ENCODE measurements around the gene RGPD8. TPM values are rescaled to one million over a fixed set of nuclear protein-coding genes. Genes with fewer than 3 reads are reported as not detected.
"Not testable (repeated sequence)": the region's sequence is repeated elsewhere in the genome, so short reads cannot be mapped to it uniquely, and the experiment has no call there.

The RGPD8 gene
- total and polyA plus RNA-seq, 2 of the 13 experiments (the other 11 are each of a cell fraction or from before 2014, with no cell fraction given) = 2.3 to 12.8 TPM

DNA sequence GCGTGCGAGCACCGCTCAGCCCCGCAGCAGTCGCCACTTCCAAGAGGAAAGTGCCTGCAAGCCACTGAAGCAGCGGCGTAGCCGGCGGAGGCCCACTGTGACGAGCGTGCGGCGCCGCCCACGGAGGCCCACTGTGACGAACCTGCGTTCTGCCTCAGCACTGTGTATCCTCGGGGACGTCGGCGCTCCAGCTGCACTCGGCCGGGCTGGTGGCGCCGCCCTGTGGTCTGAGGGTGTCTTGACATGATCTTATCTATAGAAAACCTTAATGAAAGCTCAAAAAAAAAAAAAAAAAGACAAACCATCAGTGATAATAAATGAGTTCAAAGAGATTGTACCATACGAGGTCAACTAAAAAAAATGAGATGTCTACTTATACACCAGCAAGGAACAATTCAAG lies at the start of gene RGPD8 (continued):
- TF ChIP-seq MED1 (CRISPR knock-in tag; IDR thresholded peaks at IDR 0.05) (0 out of 2 replicates have a peak, but pooled peaks have one; percentile 38), KAT8 (CRISPR knock-in tag; IDR thresholded peaks at IDR 0.05) (peak; percentile 62; the same call in 1 of the 2 replicates), ZFY (CRISPR knock-in tag; IDR thresholded peaks at IDR 0.05) (peak; percentile 83), FOXJ3 (CRISPR knock-in tag; IDR thresholded peaks at IDR 0.05; ENCODE audit: borderline replicate concordance) (0 out of 2 replicates have a peak, but pooled peaks have one; percentile 25), KLF16 (CRISPR knock-in tag; IDR thresholded peaks at IDR 0.05) (peak in 1 of 2 experiments; percentile 56; a peak in 1 of 4 replicates), ZNF12 (CRISPR knock-in tag; IDR thresholded peaks at IDR 0.05) (0 out of 2 replicates have a peak, but pooled peaks have one; percentile 19), NONO (CRISPR knock-in tag; conservative IDR thresholded peaks at IDR 0.05) (0 out of 2 replicates have a peak, but pooled peaks have one; percentile 47), STAG1 (CRISPR knock-in tag; IDR thresholded peaks at IDR 0.05) (peak; percentile 91), RXRB (CRISPR knock-in tag; IDR thresholded peaks at IDR 0.05; ENCODE audit: borderline replicate concordance) (0 out of 2 replicates have a peak, but pooled peaks have one; percentile 30), ZNF431 (CRISPR knock-in tag; IDR thresholded peaks at IDR 0.05; ENCODE audit: borderline replicate concordance, low read depth) (0 out of 2 replicates have a peak, but pooled peaks have one; percentile 52), TOE1 (CRISPR knock-in tag; IDR thresholded peaks at IDR 0.05) (0 out of 2 replicates have a peak, but pooled peaks have one; percentile 25), HDAC2 (CRISPR knock-in tag; IDR thresholded peaks at IDR 0.05) (peak; percentile 43; the same call in 1 of the 2 replicates), KMT2A (CRISPR knock-in tag; IDR thresholded peaks at IDR 0.05) (peak; percentile 58; the same call in 1 of the 2 replicates), ZNF160 (CRISPR knock-in tag; IDR thresholded peaks at IDR 0.05) (0 out of 2 replicates have a peak, but pooled peaks have one; percentile 16), ZFAT (CRISPR knock-in tag; conservative IDR thresholded peaks at IDR 0.05) (0 out of 2 replicates have a peak, but pooled peaks have one; percentile 23), TSC22D2 (CRISPR knock-in tag; IDR thresholded peaks at IDR 0.05; ENCODE audit: borderline replicate concordance) (0 out of 2 replicates have a peak, but pooled peaks have one; percentile 25), BCL6 (CRISPR knock-in tag; IDR thresholded peaks at IDR 0.05) (peak; percentile 16; the same call in 1 of the 2 replicates), NR2F6 (IDR thresholded peaks at IDR 0.05) (0 out of 2 replicates have a peak, but pooled peaks have one; percentile 10), NFKB2 (CRISPR knock-in tag; IDR thresholded peaks at IDR 0.05; ENCODE audit: borderline replicate concordance) (peak; percentile 51; the same call in 1 of the 2 replicates), HOXA5 (CRISPR knock-in tag; IDR thresholded peaks at IDR 0.05) (0 out of 2 replicates have a peak, but pooled peaks have one; percentile 55), ZNF205 (CRISPR knock-in tag; IDR thresholded peaks at IDR 0.05) (peak; percentile 57; the same call in 1 of the 2 replicates)
- TF ChIP-seq, protein P1, sequence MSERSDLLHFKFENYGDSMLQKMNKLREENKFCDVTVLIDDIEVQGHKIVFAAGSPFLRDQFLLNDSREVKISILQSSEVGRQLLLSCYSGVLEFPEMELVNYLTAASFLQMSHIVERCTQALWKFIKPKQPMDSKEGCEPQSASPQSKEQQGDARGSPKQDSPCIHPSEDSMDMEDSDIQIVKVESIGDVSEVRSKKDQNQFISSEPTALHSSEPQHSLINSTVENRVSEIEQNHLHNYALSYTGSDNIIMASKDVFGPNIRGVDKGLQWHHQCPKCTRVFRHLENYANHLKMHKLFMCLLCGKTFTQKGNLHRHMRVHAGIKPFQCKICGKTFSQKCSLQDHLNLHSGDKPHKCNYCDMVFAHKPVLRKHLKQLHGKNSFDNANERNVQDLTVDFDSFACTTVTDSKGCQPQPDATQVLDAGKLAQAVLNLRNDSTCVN (CRISPR knock-in tag; IDR thresholded peaks at IDR 0.05; ENCODE audit: borderline replicate concordance) = peak; percentile 46; the same call in 1 of the 2 replicates
- TF ChIP-seq, protein P2, sequence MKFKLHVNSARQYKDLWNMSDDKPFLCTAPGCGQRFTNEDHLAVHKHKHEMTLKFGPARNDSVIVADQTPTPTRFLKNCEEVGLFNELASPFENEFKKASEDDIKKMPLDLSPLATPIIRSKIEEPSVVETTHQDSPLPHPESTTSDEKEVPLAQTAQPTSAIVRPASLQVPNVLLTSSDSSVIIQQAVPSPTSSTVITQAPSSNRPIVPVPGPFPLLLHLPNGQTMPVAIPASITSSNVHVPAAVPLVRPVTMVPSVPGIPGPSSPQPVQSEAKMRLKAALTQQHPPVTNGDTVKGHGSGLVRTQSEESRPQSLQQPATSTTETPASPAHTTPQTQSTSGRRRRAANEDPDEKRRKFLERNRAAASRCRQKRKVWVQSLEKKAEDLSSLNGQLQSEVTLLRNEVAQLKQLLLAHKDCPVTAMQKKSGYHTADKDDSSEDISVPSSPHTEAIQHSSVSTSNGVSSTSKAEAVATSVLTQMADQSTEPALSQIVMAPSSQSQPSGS (CRISPR knock-in tag; IDR thresholded peaks at IDR 0.05) = 0 out of 2 replicates have a peak, but pooled peaks have one; percentile 24
- TF ChIP-seq, protein P3, sequence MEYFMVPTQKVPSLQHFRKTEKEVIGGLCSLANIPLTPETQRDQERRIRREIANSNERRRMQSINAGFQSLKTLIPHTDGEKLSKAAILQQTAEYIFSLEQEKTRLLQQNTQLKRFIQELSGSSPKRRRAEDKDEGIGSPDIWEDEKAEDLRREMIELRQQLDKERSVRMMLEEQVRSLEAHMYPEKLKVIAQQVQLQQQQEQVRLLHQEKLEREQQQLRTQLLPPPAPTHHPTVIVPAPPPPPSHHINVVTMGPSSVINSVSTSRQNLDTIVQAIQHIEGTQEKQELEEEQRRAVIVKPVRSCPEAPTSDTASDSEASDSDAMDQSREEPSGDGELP (IDR thresholded peaks at IDR 0.05; ENCODE audit: borderline replicate concordance, low read depth) = peak; percentile 31; the same call in 1 of the 2 replicates
- not testable (repeated sequence) for TF ChIP-seq NONO (IDR thresholded peaks at IDR 0.05); NR2F6 (CRISPR knock-in tag; IDR thresholded peaks at IDR 0.05)
- TF ChIP-seq, protein P4, sequence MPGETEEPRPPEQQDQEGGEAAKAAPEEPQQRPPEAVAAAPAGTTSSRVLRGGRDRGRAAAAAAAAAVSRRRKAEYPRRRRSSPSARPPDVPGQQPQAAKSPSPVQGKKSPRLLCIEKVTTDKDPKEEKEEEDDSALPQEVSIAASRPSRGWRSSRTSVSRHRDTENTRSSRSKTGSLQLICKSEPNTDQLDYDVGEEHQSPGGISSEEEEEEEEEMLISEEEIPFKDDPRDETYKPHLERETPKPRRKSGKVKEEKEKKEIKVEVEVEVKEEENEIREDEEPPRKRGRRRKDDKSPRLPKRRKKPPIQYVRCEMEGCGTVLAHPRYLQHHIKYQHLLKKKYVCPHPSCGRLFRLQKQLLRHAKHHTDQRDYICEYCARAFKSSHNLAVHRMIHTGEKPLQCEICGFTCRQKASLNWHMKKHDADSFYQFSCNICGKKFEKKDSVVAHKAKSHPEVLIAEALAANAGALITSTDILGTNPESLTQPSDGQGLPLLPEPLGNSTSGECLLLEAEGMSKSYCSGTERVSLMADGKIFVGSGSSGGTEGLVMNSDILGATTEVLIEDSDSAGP (CRISPR knock-in tag; IDR thresholded peaks at IDR 0.05; ENCODE audit: borderline replicate concordance) = peak; percentile 37; the same call in 1 of the 2 replicates

Data from HepG2 (cell line).